ENCODE measurements around the gene STXBP5L.

The STXBP5L gene

DNA sequence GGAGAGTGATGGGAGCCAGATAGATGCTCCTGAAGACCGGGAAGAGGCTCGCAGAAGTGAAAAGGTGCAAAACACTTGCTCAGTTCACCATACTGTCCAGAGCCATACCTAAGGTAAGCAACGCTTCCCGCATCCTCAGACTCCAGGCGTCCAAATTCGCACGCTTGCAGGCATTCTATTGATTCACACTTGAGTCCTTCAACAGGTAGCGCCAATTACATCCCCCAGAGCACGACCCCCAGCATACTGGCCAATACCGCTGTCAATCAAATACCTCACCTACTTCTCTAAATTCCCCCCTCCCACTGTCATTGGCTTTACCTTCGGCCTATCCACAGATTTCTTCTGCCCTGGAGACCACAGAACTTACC is 361 bp upstream of the STXBP5L start:
- Histone ChIP-seq H4K20me1 (ENCODE audit: insufficient read depth, low read length) (no peaks in the 10 kb centered on the region), H3F3A (ENCODE audit: insufficient read depth, low read length) (no peaks in the 10 kb centered on the region), H3K9ac (ENCODE audit: low read length) (no peak overlapping the region), H3K4me2 (ENCODE audit: low read length) (no peak overlapping the region), H3K27ac (ENCODE audit: low read depth, low read length, poor library complexity, severe bottlenecking) (no peak overlapping the region), H2AFZ (ENCODE audit: low read length) (no peak overlapping the region), H3K9me2 (ENCODE audit: low read depth, low read length) (no peaks in the 10 kb centered on the region), H3K36me3 (ENCODE audit: insufficient read depth, low read length) (no peaks in the 10 kb centered on the region), H3K9me3 (ENCODE audit: low read length) (no peaks in the 10 kb centered on the region), H3K27me3 (ENCODE audit: insufficient read depth, low read length) (no peaks in the 10 kb centered on the region), H3K4me3 (ENCODE audit: low read depth, low read length, poor library complexity, severe bottlenecking) (no peak overlapping the region), H3K4me1 (ENCODE audit: insufficient read depth, low read length, severe bottlenecking) (no peaks in the 10 kb centered on the region), H3K79me2 (ENCODE audit: insufficient read depth, low read length) (no peaks in the 10 kb centered on the region)
- no peak for TF ChIP-seq EZH2 (IDR thresholded peaks at IDR 0.05; ENCODE audit: borderline replicate concordance, low read length)
- TF ChIP-seq, protein P1, sequence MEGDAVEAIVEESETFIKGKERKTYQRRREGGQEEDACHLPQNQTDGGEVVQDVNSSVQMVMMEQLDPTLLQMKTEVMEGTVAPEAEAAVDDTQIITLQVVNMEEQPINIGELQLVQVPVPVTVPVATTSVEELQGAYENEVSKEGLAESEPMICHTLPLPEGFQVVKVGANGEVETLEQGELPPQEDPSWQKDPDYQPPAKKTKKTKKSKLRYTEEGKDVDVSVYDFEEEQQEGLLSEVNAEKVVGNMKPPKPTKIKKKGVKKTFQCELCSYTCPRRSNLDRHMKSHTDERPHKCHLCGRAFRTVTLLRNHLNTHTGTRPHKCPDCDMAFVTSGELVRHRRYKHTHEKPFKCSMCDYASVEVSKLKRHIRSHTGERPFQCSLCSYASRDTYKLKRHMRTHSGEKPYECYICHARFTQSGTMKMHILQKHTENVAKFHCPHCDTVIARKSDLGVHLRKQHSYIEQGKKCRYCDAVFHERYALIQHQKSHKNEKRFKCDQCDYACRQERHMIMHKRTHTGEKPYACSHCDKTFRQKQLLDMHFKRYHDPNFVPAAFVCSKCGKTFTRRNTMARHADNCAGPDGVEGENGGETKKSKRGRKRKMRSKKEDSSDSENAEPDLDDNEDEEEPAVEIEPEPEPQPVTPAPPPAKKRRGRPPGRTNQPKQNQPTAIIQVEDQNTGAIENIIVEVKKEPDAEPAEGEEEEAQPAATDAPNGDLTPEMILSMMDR (IDR thresholded peaks at IDR 0.05; ENCODE audit: low read length) = no peak

DNA sequence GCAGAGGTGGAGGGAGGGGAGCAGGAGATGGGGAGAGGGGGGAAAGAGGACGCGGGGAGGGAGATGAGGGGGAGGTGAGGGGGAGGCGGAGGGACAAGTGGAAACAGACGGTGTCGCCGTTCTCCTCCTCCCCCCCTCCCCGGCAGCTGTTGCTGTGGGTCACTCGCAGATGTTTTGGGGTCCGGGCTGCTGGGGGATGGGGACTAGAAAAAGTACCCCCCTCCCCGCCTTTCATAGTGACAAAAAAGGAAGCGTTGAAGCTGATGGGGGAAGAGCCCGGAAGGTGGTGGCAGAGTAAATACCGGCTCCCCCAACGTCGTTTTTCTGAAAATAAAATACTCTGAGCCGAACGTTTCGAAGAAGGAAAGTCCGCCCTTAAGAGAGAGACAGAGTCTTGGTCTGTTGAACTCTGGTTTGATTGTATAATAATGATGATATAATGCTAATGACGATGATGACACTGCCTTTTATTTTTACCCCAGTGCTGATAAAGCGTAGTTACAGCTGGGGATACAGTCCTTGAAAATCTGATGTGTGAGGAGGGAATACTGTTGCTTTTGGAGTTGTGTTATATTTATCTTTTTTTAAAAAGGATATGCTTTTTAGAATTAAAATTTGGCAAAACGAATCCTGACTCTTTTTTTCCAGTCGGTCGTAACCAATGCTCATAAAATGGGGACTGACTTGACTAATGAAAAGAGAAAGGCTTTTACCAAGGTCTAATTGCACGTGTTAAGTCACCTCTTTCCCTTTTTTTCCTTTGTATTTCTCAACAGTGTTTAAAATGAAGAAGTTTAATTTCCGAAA is 993 bp downstream of the STXBP5L start:
- H3K4me2 ChIP-seq (ENCODE audit: low read length) = no peak overlapping the region
- H3K27ac ChIP-seq (ENCODE audit: low read depth, low read length, poor library complexity, severe bottlenecking) = no peak overlapping the region
- no peaks in the 10 kb centered on the region for H3K27me3 ChIP-seq (ENCODE audit: insufficient read depth, low read length)
- H3F3A ChIP-seq (ENCODE audit: insufficient read depth, low read length) = no peaks in the 10 kb centered on the region
- H3K79me2 ChIP-seq (ENCODE audit: insufficient read depth, low read length) = no peaks in the 10 kb centered on the region
- H2AFZ ChIP-seq (ENCODE audit: low read length) = no peak overlapping the region
- no peaks in the 10 kb centered on the region for H3K4me1 ChIP-seq (ENCODE audit: insufficient read depth, low read length, severe bottlenecking)
- no peak overlapping the region for H3K9ac ChIP-seq (ENCODE audit: low read length)
- no peaks in the 10 kb centered on the region for H4K20me1 ChIP-seq (ENCODE audit: insufficient read depth, low read length)
- no peak overlapping the region for H3K4me3 ChIP-seq (ENCODE audit: low read depth, low read length, poor library complexity, severe bottlenecking)
- H3K9me2 ChIP-seq (ENCODE audit: low read depth, low read length) = no peaks in the 10 kb centered on the region
- H3K9me3 ChIP-seq (ENCODE audit: low read length) = no peaks in the 10 kb centered on the region
- no peak for TF ChIP-seq EZH2 (IDR thresholded peaks at IDR 0.05; ENCODE audit: borderline replicate concordance, low read length)
- TF ChIP-seq, protein P1 (IDR thresholded peaks at IDR 0.05; ENCODE audit: low read length) = no peak
- no peaks in the 10 kb centered on the region for H3K36me3 ChIP-seq (ENCODE audit: insufficient read depth, low read length)

DNA sequence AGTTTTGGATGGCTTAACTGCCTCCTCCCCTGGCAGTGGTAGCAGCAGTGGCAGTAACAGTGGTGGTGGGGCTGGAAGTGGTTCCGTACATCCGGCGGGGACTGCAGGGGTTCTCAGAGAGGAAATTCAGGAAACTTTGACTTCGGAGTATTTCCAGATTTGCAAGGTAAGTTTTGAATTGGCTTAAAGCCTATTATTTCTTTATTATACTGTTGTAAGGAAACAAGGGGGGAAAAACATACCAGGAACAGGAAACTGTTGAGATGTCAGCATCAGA is 1.5 kb downstream of the STXBP5L start:
- Histone ChIP-seq H3K4me1 (ENCODE audit: insufficient read depth, low read length, severe bottlenecking) (no peaks in the 10 kb centered on the region), H3F3A (ENCODE audit: insufficient read depth, low read length) (no peaks in the 10 kb centered on the region), H3K27ac (ENCODE audit: low read depth, low read length, poor library complexity, severe bottlenecking) (no peak overlapping the region), H3K27me3 (ENCODE audit: insufficient read depth, low read length) (no peaks in the 10 kb centered on the region), H3K4me2 (ENCODE audit: low read length) (no peak overlapping the region), H3K9me2 (ENCODE audit: low read depth, low read length) (no peaks in the 10 kb centered on the region), H3K4me3 (ENCODE audit: low read depth, low read length, poor library complexity, severe bottlenecking) (no peak overlapping the region), H3K9ac (ENCODE audit: low read length) (no peak overlapping the region), H4K20me1 (ENCODE audit: insufficient read depth, low read length) (no peaks in the 10 kb centered on the region), H3K36me3 (ENCODE audit: insufficient read depth, low read length) (no peaks in the 10 kb centered on the region), H3K9me3 (ENCODE audit: low read length) (no peaks in the 10 kb centered on the region), H3K79me2 (ENCODE audit: insufficient read depth, low read length) (no peaks in the 10 kb centered on the region), H2AFZ (ENCODE audit: low read length) (no peak overlapping the region)
- TF ChIP-seq, protein P1 (IDR thresholded peaks at IDR 0.05; ENCODE audit: low read length) = no peak
- TF ChIP-seq EZH2 (IDR thresholded peaks at IDR 0.05; ENCODE audit: borderline replicate concordance, low read length) = no peak
